HG02623 (cell line): Measurements from ENCODE around the gene LRP3.
"Not testable (repeated sequence)": the region's sequence is repeated elsewhere in the genome, so short reads cannot be mapped to it uniquely, and the experiment has no call there.

ENCODE experiments used
- ATAC-seq: cut with Tn5 transposase; IDR thresholded peaks from one replicate; pipeline ENCODE4 v1.9.1; 2021; ENCODE audit warnings: moderate library complexity; ENCODE audit not compliant: unreplicated experiment

Gene LRP3

DNA sequence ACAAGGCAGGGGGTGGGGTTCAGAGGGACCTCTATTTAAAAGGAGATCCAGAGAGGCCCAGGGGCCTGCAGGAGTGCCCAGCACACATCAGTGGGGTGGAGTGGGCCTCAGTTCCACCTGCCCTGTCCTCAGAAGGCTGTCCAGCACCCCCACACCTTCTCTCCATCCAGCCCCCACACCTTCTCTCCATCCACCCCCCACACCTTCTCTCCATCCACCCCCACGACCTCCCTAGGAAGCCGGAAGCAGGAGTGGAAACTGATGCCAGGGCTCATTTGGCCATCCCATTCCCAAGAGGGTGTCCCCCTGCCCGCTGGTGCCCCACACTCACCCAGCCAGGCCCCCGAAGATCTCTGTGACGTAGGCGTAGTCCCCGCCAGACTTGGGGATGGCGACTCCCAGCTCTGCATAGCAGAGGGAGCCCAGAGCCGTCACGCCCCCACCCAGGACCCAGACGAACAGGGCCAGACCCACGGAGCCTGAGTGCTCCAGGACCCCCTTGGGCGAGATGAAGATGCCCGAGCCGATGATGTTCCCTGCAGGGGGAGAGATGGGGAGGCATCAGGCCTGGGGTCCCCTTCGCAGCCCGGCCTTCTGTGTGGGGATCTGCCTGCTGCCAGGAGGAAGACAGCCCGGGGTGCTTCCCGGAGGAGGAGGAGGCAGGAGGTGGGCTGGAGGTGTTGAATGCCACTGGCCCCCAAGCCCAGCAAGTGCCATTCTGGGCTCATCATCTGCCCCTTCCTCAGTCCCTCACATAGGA lies 21.5 kb downstream of the LRP3 start:
- ATAC-seq = no peak

DNA sequence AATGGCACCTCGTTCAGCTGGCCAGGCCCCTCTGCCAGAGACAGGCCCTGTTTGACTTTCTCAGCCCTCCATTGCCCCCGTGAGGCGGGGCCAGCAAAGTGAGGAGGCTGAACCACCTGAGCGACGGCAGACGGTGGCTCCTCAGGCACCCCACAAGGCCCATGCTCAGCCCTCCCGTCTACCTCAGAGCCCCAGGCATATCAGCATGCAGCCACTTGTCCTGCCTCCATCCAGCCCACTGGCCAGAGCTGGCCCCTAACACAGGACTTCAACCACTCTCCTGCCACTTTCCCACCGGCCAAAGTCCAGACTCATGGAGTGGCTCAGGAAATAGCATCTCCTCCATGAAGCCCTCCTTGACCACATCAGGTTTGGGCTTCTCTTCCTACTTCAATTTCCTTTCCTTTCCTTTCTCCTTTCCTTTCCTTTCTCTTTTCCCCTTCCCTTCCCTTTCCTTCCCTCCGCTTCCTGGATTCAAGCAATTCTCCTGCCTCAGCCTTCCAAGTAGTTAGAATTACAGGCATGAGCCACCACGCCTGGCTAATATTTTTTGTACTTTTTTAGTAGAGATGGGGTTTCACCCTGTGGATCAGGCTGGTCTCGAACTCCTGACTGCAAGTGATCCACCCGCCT lies 22.2 kb downstream of the LRP3 start:
- no peak for ATAC-seq

DNA sequence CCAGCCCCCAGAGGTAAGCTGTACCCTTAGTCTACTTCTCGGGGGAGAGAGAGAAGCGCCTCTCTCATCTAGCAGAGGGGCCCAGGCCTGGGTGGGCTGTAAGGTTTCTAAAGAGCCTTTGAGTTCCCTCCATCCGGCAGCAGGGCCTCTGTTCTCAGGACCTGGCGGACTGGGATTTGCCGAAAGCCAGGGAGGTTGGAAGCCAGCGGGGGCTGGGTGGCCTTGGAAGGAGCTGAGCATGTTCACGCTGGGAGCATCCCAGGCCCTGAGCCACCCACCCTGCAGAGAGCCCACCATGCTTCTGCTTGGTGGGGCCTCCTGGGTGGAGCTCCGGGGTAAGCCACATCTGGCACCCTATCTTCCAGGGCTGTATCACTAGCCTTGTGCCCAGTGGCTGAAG lies 23.8 kb downstream of the LRP3 start:
- no peak for ATAC-seq

DNA sequence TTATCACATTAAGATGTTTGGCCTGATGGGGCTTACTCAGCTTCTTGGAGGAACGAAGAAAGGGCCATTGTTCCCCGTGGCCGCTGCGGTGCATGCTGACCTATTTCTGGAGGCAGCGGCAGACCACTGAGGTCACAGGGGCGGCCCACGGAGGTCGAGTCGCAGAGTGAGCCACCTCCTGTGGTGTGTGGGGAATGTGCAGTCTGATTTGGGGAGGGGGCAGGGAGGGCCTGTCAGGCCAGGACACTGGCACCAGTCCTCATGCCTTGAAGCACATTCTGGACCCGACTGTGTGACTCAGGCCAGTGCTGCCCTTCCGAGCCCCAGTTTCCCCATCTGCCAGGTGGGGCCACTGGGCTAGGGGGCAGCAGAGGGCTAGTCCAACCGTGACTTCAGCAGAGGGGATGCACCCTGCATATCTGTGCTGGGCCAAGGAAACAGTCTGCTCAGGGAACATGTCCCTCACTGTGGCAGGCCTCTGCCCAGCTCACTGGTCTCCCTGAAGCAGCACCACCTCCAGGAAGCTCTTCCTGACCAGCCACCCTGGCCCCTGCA lies 25.2 kb downstream of the LRP3 start:
- ATAC-seq = no peak

GRCh38 chr19:33220115-33220514 lies 26.0 kb downstream of the LRP3 start:
- no peak for ATAC-seq

DNA sequence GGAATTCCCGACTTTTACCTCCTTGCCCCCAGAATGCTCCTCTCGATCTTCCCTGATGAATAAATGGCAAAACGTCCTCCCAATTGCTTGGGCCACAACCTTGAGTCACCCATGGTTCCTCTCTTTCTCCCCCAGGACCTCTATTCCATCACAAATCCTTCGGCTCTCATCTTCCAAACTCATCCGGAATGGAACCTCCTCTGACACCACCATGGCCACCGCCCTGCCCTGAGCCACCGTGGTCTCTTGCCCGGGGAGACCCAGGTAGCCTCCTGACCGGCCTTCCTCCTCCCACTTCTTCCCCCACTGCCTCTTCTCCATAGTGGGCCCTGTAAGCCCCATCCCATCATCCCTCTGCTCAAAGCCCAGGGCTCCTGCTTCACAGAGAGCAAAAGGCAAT lies 26.6 kb downstream of the LRP3 start:
- ATAC-seq = no peak

DNA sequence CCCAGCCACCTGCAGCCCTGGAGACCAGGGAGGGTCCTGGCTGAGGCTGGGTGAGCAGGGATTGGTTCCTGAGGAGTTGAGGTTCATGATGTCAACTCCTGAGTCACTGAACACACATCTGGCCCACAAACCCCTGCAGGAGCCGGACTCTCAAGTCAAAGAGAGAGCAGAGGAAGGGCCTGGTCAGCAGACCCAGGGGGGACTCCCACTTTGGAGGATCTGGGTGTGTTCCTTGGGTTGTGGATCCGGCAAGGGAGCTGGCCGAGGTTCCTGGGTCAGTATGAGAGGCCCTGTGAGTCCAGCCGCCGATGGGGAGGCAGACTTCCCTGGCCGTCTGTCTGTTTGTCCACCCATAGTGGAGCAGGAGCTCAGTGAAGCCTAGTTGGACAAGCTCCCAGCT lies 27.5 kb downstream of the LRP3 start:
- no peak for ATAC-seq

GRCh38 chr19:33222255-33222654 lies 28.1 kb downstream of the LRP3 start:
- not testable (repeated sequence) for ATAC-seq

- ATAC-seq = no peak
Measured at GRCh38 chr19:33224694-33225457, 30.7 kb downstream of the LRP3 start.

DNA sequence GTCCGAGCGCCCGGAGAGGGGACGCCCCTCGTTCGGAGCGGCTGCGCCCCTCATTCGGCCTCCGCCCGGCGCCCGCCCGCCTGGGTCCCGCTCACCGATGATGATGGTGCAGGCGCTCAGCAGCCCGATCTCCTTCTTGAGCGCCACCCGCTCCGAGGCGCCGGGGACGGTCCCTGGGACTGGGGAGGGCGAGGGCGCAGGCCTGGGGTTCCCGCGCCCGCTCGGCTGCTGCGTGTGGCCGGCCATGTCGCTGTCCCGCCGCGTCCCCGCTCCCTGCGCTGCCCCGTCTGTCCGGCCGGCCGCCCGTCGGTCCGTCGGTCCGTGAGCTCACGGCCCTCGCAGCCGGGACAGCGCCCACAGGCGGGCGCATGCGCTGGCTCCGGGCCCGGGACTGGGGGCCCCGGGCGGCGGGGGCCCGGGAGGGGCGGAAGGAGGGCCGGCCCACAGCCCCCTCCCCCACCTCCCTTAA lies 31.4 kb downstream of the LRP3 start, which contains the start of gene SLC7A10:
Gene SLC7A10 (minus strand): TSS at position 393 of the 469 bp plus-strand sequence. CDS start 147 bp downstream, at position 246.
- no peak for ATAC-seq

DNA sequence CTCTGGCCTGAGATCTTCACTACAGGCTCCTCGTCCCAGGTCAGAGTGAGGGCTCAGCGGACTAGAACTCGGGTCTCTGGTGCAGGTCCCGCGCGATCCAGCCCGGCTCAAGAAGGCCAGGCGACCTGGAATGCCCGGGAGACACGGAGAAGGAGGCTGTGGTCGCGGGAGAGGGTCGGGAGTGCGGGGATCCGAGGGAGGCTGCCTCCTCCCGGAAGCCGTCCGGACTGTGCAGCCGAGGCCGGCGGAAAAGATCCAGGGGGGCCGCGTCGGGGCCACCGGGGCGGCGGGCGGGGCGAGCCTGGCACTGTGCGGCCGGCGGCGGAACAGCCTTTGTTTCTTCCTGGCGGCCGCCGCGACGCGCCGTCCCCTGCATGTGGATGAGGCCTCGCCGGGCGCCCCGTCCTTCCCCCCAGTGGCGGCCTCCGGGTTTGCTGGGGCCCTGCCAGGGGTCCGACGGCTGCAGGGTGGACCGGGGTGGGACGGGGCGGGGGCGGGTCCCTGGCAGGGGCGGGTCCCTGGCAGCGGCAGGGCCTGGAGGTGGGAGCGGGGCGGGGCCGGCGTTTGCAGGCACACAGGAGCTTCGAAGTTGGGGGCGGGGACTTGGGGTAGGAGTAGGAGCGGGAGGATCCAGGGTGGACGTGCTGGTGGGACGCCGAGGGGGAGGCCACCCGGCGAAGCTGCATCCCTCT lies 32.6 kb downstream of the LRP3 start:
- no peak for ATAC-seq

- ATAC-seq = no peak
Measured at GRCh38 chr19:33227242-33227650, 33.1 kb downstream of the LRP3 start.

DNA sequence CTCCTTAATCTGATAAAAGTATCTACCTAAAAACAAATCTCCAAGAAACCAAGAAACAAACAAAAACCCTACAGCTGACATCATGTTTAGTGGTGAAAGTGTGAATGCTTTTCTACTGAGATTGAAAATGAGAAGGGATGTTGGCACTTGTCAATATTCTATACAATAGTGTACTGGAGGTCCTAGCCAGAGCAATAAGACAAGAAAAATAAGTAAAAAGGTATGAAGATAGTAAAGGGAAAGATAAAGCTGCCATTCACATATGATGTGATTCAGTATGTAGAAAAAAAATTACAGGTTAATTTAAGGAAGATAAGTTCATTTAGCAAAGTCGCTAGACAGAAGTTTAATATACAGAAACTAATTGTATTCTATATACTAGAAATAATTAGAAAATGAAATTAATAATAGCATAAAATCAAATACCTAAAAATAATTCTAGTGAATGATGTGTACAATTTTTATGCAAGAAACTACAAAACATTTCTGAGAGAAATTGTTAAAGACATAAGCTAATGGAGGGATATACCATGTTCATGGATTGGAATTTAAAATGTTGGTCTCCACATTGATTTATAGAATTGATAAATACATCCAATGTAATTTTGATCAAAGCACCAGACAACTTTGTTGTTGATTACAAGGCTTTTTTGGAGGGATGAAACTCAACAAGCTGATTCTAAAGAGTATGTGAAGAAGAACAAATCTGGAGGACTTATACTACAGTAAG lies 33.9 kb downstream of the LRP3 start:
- no peak for ATAC-seq

DNA sequence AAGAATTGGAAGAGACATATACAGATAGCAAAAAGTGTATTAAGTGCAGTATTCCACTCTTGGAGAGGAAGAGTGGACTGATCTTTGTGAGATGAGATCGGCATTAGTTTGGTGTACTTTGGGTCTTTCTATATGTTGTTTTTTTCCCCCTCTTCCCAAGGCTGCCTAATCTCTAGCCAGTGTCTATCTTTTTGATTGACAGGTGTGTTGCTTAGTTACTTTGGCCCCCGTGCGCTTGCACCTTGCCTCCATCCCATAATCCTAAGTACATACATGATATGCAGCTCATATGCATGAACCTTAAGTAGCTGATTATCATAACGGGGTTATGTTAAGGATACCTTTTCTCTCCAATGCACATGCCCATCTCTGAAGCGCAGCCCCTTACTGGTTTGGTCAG lies 35.8 kb downstream of the LRP3 start:
- ATAC-seq = no peak

- ATAC-seq = no peak
Measured at GRCh38 chr19:33231511-33231910, 37.4 kb downstream of the LRP3 start.

DNA sequence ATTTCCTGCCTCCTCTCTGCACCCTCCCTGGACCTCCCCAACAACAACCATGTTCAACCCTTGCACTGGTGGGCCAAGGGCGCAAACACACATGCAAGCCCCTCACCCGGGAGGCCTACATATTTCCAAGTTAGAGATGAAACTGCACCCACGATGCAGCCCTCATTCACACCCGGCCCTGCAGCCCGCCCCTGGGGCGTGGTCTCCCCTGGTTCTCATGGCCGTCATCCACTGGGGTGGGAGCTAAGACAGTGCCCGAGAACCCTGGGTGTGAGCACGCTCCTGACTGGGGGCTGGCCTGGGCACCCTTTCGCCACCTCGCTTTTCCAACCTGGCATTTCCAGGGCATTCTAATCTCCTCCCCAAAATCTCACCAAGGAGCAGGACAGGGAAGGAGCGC lies 38.5 kb downstream of the LRP3 start:
- no peak for ATAC-seq

DNA sequence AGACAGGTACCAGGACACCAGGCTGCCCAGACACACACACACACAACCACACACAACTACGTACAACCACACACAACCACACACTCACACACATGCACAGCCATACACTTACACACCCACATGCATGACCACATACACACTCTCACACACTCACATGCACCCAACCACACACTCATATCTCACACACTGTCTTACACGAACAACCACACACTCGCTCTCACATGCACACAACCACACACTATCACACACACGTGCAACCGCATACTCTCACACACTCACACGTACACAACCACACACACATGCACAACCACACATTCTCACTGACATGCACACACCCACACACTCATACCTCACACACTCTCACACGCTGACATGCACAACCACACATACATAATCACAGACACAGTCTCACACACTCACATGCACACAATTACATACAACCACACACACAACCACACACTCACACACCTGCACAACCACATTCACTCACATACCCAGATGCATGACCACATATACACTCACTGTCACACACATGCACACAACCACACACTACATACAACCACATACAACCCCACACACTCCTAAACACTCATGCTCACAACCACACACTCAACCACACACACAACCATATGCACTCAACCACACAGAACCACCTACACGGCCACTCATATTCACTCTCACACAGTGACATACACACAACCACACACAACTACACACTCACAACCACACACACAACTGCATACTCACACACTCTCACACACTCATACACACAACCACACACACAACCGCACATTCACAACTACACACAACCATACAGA lies 39.1 kb downstream of the LRP3 start:
- ATAC-seq = no peak

GRCh38 chr19:33234092-33234491 lies 40.0 kb downstream of the LRP3 start:
- no peak for ATAC-seq

- ATAC-seq = no peak
Measured at GRCh38 chr19:33234736-33235135, 40.6 kb downstream of the LRP3 start.
